HuH-7 (cell line): ENCODE measurements around the gene PKLR.
"Not testable (repeated sequence)": the region's sequence is repeated elsewhere in the genome, so short reads cannot be mapped to it uniquely, and the experiment has no call there.

Experiments
- DNase-seq: peaks from one replicate; pipeline ENCODE4 v3.0.0; 2011; ENCODE audit warnings: low spot score

Gene PKLR

DNA sequence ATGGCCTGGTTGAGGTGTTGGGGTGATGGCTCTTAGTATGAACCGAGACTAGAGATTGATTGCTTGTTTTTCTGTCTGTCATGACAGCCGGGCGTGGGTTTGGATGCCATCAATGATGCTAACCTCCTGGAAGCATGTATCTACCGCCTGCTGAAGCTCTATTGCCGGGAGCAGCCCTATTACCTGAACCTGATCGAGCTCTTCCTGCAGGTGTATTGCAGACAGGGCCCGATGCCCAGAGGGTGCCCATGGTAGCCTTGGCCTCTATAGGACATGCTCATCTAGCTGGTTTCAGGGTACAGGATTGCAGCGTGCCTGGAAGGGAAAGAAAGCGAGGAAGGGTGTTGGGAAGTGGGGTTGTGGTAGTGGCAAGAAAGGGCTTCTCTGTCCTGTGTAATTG is 16.8 kb upstream of the PKLR start:
- no peak for DNase-seq

DNA sequence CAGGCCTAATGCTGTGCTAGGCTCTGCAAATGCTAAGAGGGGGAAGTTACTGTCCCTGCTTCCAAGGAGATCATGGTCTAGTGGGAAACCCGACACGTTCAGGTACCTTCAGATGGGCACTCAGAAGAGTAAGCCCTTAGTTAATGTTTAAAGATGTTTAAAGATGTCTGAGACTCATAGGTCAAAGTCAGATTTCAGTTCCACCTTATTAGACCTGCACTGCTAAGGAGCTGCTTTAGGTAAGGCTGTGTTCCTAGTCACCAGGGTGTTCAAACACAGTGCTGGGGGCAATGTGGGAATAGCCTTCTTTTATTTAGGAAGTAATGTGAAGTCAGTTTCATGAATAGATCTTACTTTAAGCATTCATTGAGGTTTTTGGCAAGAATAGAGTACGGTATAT is 15.7 kb upstream of the PKLR start:
- no peak for DNase-seq

GRCh38 chr1:155313261-155313660 is 12.0 kb upstream of the PKLR start:
- no peak for DNase-seq

GRCh38 chr1:155309423-155310021 is 8.3 kb upstream of the PKLR start:
- DNase-seq = no peak

GRCh38 chr1:155308493-155309422 is 7.5 kb upstream of the PKLR start, which contains the start of gene FDPS:
TSS of gene FDPS (plus strand) at chr1:155308866. CDS start at chr1:155309790, 924 bp downstream.
- DNase-seq = peak; percentile 98

- no peak for DNase-seq
These were observed 6.1 kb upstream of the PKLR start for GRCh38 chr1:155307247-155307740.

DNA sequence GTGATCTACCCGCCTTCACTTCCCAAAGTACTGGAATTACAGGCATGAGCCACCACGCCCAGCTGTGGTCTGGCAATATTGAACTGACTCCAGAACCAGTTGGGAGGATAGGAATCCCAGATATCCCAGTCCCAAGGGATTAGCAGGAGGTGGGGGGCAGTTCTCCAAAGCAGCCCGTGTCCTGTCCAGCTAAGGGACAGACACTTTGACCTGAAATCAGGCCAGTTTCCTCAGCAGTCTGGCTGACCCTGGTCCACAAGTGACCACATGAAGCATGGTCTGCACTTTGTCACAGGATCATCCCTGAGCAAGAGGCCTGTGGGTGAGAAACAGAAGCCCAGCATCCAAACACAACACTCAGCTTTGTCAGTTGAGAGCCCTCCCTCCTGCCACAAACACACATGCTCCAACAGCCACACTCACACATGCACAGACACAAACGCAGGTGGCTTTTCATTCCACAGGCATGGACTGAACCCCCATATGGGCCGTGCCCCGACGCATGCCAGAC is 4.7 kb upstream of the PKLR start:
- no peak for DNase-seq

- no peak for DNase-seq
These were observed 3.4 kb upstream of the PKLR start for GRCh38 chr1:155304558-155305063.

- peak; percentile 56 for DNase-seq
These were observed 497 bp downstream of the PKLR start for GRCh38 chr1:155300553-155301329.

GRCh38 chr1:155300024-155300423 is 1.2 kb downstream of the PKLR start:
- no peak for DNase-seq

GRCh38 chr1:155297384-155297783 is 3.9 kb downstream of the PKLR start:
- no peak for DNase-seq

DNA sequence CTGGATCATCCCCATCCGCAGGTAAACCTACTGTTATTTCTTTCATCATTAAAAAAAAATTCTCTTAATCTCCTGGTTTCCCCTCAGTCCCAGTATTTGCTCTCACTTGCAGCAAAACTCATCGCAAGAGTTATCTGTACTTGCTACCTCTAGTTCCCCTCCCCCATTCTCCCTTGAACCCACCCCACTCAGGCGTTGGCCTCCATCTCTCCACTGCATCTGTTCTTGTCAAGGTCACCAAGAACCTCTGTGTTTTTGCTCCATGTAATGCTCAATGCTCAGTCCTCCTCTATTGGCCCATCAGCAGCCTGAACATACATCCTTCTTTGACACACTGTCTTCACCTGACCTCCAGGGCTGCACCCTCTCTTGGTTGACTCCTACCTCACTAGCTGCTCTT is 4.6 kb downstream of the PKLR start:
- DNase-seq = no peak

- DNase-seq = no peak
These were observed 5.3 kb downstream of the PKLR start for GRCh38 chr1:155295942-155296267.

GRCh38 chr1:155295183-155295941 is 5.9 kb downstream of the PKLR start:
- DNase-seq = no peak

DNA sequence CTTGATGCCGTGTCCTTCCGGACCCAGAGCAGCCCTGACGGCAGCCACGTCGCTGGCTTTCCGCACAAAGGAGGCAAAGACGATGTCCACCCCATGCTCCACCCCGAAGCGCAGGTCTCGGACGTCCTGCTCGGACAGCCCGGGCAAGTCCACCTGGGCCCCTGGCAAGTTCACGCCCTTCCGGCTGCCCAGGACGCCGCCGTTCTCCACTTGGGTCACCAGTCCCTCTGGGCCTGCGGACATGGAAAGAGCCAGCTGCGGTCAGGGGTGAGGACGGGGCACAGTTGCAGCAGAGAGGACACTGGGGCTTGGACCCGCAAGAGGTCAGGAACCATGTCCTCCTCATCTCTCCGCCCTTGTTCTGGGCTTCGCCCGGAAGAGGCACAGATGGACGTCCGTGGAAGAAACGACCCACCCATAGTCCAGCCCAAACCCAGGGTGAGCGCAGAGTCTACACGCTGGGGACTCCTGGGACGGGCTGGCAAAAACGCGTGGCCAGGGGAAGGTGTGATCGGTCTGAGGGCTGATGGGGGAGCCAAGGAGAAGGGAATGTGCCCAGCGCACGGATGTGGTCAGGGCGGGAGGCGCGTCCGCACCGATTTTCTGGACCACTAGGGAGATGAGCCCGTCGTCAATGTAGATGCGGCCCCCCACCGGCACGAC is 6.6 kb downstream of the PKLR start:
- no peak for DNase-seq

GRCh38 chr1:155293086-155293749 is 8.0 kb downstream of the PKLR start:
- DNase-seq = no peak

GRCh38 chr1:155291006-155291405 is 10.2 kb downstream of the PKLR start:
- DNase-seq = not testable (repeated sequence)

- DNase-seq = no peak
These were observed 13.2 kb downstream of the PKLR start for GRCh38 chr1:155287987-155288543.

DNA sequence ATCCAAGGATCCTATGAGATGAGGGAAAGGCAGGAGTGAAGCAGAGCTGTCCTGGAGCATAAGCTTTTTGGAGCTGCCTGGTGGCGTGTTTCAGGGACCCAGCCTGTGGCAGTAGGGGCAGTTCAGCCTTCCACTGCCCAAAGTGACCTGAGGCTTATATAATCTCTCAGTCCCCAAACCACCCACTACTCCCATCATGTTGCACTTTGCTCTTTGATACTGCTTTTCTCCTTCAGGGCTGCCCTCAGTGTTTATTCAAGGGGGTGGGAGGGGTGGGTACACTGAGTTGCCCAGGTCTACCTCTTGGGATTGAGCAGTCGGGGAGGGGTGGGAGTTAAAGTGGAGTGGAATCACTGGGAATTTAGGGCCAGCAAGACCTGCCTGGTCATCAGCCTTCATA is 14.7 kb downstream of the PKLR start:
- DNase-seq = peak; percentile 85

- no peak for DNase-seq
These were observed 15.6 kb downstream of the PKLR start for GRCh38 chr1:155285631-155286044.
